Liver (tissue), 9 donors: ENCODE data around the gene FAM78A. TPM values are rescaled to one million over a fixed set of nuclear protein-coding genes. Genes with fewer than 3 reads are reported as not detected.

Source experiments
- DNase-seq: peaks from one replicate; pipeline ENCODE4 v3.0.0-alpha.2; 2017; ENCODE audit warnings: low spot score
- H3K27ac ChIP-seq, 2 donors: one replicate each; pipeline ENCODE4 v1.7.0; 2013; ENCODE audit warnings: inconsistent platforms in 2 of 2, low read length in 2 of 2, control low read depth in 1 of 2, low read depth in 1 of 2, mild to moderate bottlenecking in 1 of 2
- H3K27me3 ChIP-seq, 4 donors: one replicate each; pipeline versions ENCODE4 v1.6.1 to v1.7.0; 2013; ENCODE audit warnings: low read length in 3 of 4, inconsistent platforms in 1 of 4, mild to moderate bottlenecking in 1 of 4, moderate library complexity in 1 of 4; ENCODE audit not compliant: control insufficient read depth in 4 of 4, insufficient read depth in 4 of 4
- H3K36me3 ChIP-seq, 4 donors: one replicate each; pipeline versions ENCODE4 v1.6.1 to v1.7.0; 2013; ENCODE audit warnings: low read length in 3 of 4, mild to moderate bottlenecking in 3 of 4, low read depth in 1 of 4, moderate library complexity in 1 of 4; ENCODE audit not compliant: control insufficient read depth in 4 of 4, insufficient read depth in 3 of 4
- H3K4me1 ChIP-seq, 4 donors: one replicate each; pipeline versions ENCODE4 v1.6.1 to v1.7.0; 2013; ENCODE audit warnings: low read length in 3 of 4, mild to moderate bottlenecking in 3 of 4, moderate library complexity in 1 of 4; ENCODE audit not compliant: control insufficient read depth in 4 of 4, insufficient read depth in 4 of 4
- H3K4me3 ChIP-seq, 3 donors: one replicate each; pipeline versions ENCODE4 v1.6.1 to v1.7.0; 2013; ENCODE audit warnings: low read length in 3 of 3, control low read depth in 1 of 3, low read depth in 1 of 3, mild to moderate bottlenecking in 1 of 3
- H3K9ac ChIP-seq, 2 donors: one replicate each; pipeline ENCODE4 v1.7.0; 2013; ENCODE audit warnings: low read length in 2 of 2, mild to moderate bottlenecking in 2 of 2, moderate library complexity in 2 of 2, control low read depth in 1 of 2, low read depth in 1 of 2
- H3K9me3 ChIP-seq, 4 donors: one replicate each; pipeline versions ENCODE4 v1.6.1 to v1.7.0; 2013; ENCODE audit warnings: low read length in 3 of 4; ENCODE audit not compliant: control insufficient read depth in 4 of 4
- CTCF ChIP-seq: fragments of 150-350 bp; IDR thresholded peaks from 2 replicates; pipeline ENCODE4 v1.5.1; 2017; ENCODE audit warnings: improper control_type of control experiment, low read depth, low read length; ENCODE audit not compliant: missing input control
- EGR1 ChIP-seq, 2 donors: IDR thresholded peaks; 2 replicates each; pipeline ENCODE4 v1.6.1; 2016 to 2018; ENCODE audit warnings: antibody characterized with exemption in 2 of 2, low read depth in 2 of 2
- FOXA1 ChIP-seq: IDR thresholded peaks from 2 replicates; pipeline ENCODE4 v1.6.1; 2016; ENCODE audit warnings: antibody characterized with exemption
- FOXA2 ChIP-seq: IDR thresholded peaks from 2 replicates; pipeline ENCODE4 v1.6.1; 2016; ENCODE audit warnings: antibody characterized with exemption
- GABPA ChIP-seq, 2 donors: IDR thresholded peaks in 1 of 2; conservative IDR thresholded peaks in 1 of 2; 2 replicates each; pipeline ENCODE4 v1.6.1; 2016; ENCODE audit warnings: antibody characterized with exemption in 2 of 2, mild to moderate bottlenecking in 1 of 2, moderate library complexity in 1 of 2
- HNF4A ChIP-seq, 2 donors: conservative IDR thresholded peaks; 2 replicates each; pipeline ENCODE4 v1.6.1; 2016; ENCODE audit warnings: antibody characterized with exemption in 2 of 2, mild to moderate bottlenecking in 2 of 2
- HNF4G ChIP-seq: IDR thresholded peaks from 2 replicates; pipeline ENCODE4 v1.6.1; 2016; ENCODE audit warnings: antibody characterized with exemption
- JUND ChIP-seq, 2 donors: IDR thresholded peaks; 2 replicates each; pipeline ENCODE4 v1.6.1; 2016; ENCODE audit warnings: antibody characterized with exemption in 2 of 2
- NR2F2 ChIP-seq: IDR thresholded peaks from 2 replicates; pipeline ENCODE4 v1.6.1; 2016; ENCODE audit warnings: antibody characterized with exemption
- RAD21 ChIP-seq, 2 donors: IDR thresholded peaks; 2 replicates each; pipeline ENCODE4 v1.6.1; 2016; ENCODE audit warnings: antibody characterized with exemption in 2 of 2, mild to moderate bottlenecking in 2 of 2
- REST ChIP-seq: IDR thresholded peaks from 2 replicates; pipeline ENCODE4 v1.6.1; 2016; ENCODE audit warnings: antibody characterized with exemption, mild to moderate bottlenecking
- RXRA ChIP-seq, 2 donors: IDR thresholded peaks; 2 replicates each; pipeline ENCODE4 v1.6.1; 2017 to 2018; ENCODE audit warnings: antibody characterized with exemption in 2 of 2, mild to moderate bottlenecking in 1 of 2
- SP1 ChIP-seq: IDR thresholded peaks from 2 replicates; pipeline ENCODE4 v1.6.1; 2018; ENCODE audit warnings: antibody characterized with exemption, mild to moderate bottlenecking
- TAF1 ChIP-seq: conservative IDR thresholded peaks from 2 replicates; pipeline ENCODE4 v1.6.1; 2016; ENCODE audit warnings: antibody characterized with exemption, mild to moderate bottlenecking
- YY1 ChIP-seq: IDR thresholded peaks from 2 replicates; pipeline ENCODE4 v1.6.1; 2016; ENCODE audit warnings: antibody characterized with exemption, mild to moderate bottlenecking
- WGBS: extraction: QIAGEN DNeasy Blood & Tissue Kit; methylation state at CpG from one replicate; pipeline ENCODE4 v1.1.7; 2013; 5-methylcytosine and 5-hydroxymethylcytosine counted together
- polyA plus RNA-seq, 2 donors: library from polyadenylated mRNA; stranded (reverse) in 1 of 2; unstranded in 1 of 2; fragments of 200-250 nt in 1 of 2; fragments of >200 nt in 1 of 2; fragmentation: Nextera tagmentation in 1 of 2; extraction: Ambion mirVana in 1 of 2; gene quantifications; one replicate each; pipeline versions ENCODE4 v1.2.1 to v1.2.3, GENCODE V29; 2013 to 2015
- total RNA-seq, 2 donors: library from RNA; depleted of rRNA; stranded (reverse); fragments of >200 nt; gene quantifications; one replicate each; pipeline ENCODE4 v1.2.3, GENCODE V29; 2014
- TF ChIP-seq, protein P1 (sequence below): IDR thresholded peaks from 2 replicates; pipeline ENCODE4 v1.6.1; 2016; ENCODE audit warnings: antibody characterized with exemption
- TF ChIP-seq, protein P2 (sequence below): IDR thresholded peaks from 2 replicates; pipeline ENCODE4 v1.6.1; 2016; ENCODE audit warnings: antibody characterized with exemption
- TF ChIP-seq, protein P3 (sequence below): IDR thresholded peaks from 2 replicates; pipeline ENCODE4 v1.6.1; 2016; ENCODE audit warnings: antibody characterized with exemption
- donor health status: healthy.
- donor health status: healthy.
- donor health status: healthy.
- donor health status: healthy.
- donor health status: healthy.

Gene FAM78A
- total and polyA plus RNA-seq, 4 donors = 0.25 to 6.6 (median 1.7) TPM

- 69% methylated on average over 18 of the region's 18 CpGs for WGBS
- Histone ChIP-seq H3K4me3 (peak overlapping the region in 2 of 3 donors; percentile 49 to 77), H3K9ac (peak overlapping the region; percentile 19 to 90), H3K9me3 (no peaks in the 10 kb centered on the region), H3K4me1 (peaks cover 3 to 9% (median 5%) of the 10 kb centered on the region in 4 donors), H3K27me3 (no peaks in the 10 kb centered on the region), H3K36me3 (no peaks in the 10 kb centered on the region), H3K27ac (peak overlapping the region; percentile 64 to 68)
- DNase-seq = peak; percentile 61
- TF ChIP-seq FOXA2 (no peak), TAF1 (no peak)
Measured at GRCh38 chr9:131274674-131275331, 1.5 kb downstream of the FAM78A start.

DNA sequence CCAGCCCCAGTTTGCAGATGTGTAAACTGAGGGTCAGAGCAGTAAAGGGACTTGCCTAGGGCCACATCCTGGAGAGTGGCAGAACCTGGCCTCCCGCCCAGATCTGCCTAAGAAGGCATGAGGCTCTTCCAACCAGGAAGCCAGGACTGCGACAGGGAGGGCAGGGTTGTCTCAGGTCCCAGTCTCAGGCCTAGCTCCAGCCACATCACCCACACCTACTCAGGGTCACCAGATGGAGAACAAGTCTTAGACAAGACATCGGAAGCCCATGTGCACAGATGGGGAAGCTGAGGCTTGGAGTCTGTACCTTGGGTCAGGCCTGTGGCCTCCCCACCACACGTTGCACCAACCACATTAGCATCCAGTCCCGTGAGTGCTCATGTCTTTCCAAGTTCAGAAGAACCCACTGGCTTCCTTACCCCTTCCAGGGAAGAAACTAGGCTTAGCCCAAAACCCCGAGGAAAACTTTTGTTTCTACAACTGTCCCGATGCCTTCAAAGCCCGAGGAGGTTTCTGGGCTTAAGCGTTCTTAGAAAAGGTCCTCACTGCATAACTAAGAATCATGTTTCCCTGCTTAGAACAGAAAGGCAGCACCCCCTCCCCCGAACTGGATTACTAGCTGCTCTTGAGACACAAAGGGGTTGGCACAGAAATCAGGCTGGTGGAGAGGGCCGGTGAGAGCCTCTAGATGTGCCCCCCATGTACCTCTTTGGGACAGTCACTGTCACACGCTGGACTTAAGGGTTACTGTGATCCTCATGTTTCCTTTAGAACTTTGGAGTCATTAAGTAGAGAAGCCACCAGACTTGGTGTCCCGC lies 2.2 kb downstream of the FAM78A start:
- peak overlapping the region; percentile 64 to 68 for H3K27ac ChIP-seq
- DNase-seq = no peak

More for the DNA sequence above, 2.2 kb downstream of the FAM78A start:
- H3K9ac ChIP-seq = peak overlapping the region; percentile 19 to 90
- H3K4me3 ChIP-seq = peak overlapping the region in 2 of 3 donors; percentile 28 to 77
- H3K4me1 ChIP-seq = peaks cover 3 to 9% (median 6%) of the 10 kb centered on the region in 4 donors
- no peaks in the 10 kb centered on the region for H3K9me3 ChIP-seq
- TF ChIP-seq FOXA1 (no peak), TAF1 (no peak), YY1 (no peak), REST (no peak), RAD21 (IDR thresholded peaks at IDR 0.05) (no peak), JUND (IDR thresholded peaks at IDR 0.05) (no peak), HNF4A (conservative IDR thresholded peaks at IDR 0.05) (no peak), EGR1 (IDR thresholded peaks at IDR 0.05; ENCODE audit: low read depth in 2 of 2) (no peak), HNF4G (no peak), FOXA2 (no peak), RXRA (IDR thresholded peaks at IDR 0.05) (no peak), NR2F2 (no peak), CTCF (no peak), SP1 (no peak), GABPA (IDR thresholded peaks at IDR 0.05 in 1 of 2, conservative IDR thresholded peaks at IDR 0.05 in 1 of 2) (no peak)
- TF ChIP-seq, protein P1, sequence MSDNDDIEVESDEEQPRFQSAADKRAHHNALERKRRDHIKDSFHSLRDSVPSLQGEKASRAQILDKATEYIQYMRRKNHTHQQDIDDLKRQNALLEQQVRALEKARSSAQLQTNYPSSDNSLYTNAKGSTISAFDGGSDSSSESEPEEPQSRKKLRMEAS = no peak
- TF ChIP-seq, protein P2, sequence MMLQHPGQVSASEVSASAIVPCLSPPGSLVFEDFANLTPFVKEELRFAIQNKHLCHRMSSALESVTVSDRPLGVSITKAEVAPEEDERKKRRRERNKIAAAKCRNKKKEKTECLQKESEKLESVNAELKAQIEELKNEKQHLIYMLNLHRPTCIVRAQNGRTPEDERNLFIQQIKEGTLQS = no peak
- TF ChIP-seq, protein P3, sequence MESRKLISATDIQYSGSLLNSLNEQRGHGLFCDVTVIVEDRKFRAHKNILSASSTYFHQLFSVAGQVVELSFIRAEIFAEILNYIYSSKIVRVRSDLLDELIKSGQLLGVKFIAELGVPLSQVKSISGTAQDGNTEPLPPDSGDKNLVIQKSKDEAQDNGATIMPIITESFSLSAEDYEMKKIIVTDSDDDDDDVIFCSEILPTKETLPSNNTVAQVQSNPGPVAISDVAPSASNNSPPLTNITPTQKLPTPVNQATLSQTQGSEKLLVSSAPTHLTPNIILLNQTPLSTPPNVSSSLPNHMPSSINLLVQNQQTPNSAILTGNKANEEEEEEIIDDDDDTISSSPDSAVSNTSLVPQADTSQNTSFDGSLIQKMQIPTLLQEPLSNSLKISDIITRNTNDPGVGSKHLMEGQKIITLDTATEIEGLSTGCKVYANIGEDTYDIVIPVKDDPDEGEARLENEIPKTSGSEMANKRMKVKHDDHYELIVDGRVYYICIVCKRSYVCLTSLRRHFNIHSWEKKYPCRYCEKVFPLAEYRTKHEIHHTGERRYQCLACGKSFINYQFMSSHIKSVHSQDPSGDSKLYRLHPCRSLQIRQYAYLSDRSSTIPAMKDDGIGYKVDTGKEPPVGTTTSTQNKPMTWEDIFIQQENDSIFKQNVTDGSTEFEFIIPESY = no peak
- no peaks in the 10 kb centered on the region for H3K36me3 ChIP-seq
- H3K27me3 ChIP-seq = no peaks in the 10 kb centered on the region
- 67% methylated on average over 13 of the region's 13 CpGs for WGBS
